ENCODE measurements around the gene HPN. TPM values are rescaled to one million over a fixed set of nuclear protein-coding genes. Genes with fewer than 3 reads are reported as not detected.
A peak's percentile ranks its signal among the peaks of the same experiment; 100 is the strongest.

HPN gene
- total and polyA plus RNA-seq, 2 of the 13 experiments (the other 11 are each of a cell fraction or from before 2014, with no cell fraction given), result 46.7 to 261 TPM

- TF ChIP-seq, protein P1, sequence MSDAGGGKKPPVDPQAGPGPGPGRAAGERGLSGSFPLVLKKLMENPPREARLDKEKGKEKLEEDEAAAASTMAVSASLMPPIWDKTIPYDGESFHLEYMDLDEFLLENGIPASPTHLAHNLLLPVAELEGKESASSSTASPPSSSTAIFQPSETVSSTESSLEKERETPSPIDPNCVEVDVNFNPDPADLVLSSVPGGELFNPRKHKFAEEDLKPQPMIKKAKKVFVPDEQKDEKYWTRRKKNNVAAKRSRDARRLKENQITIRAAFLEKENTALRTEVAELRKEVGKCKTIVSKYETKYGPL (CRISPR knock-in tag; IDR thresholded peaks at IDR 0.05), result no peak
- TF ChIP-seq ZNF331 (CRISPR knock-in tag; IDR thresholded peaks at IDR 0.05), result no peak
- peak; percentile 17; the same call in 1 of the 2 replicates for TF ChIP-seq ZNF501 (CRISPR knock-in tag; IDR thresholded peaks at IDR 0.05)
- TF ChIP-seq NCOA2 (CRISPR knock-in tag; IDR thresholded peaks at IDR 0.05), result no peak
- TF ChIP-seq ZBTB7A (CRISPR knock-in tag; IDR thresholded peaks at IDR 0.05), result peak; percentile 51; the same call in 1 of the 2 replicates
- peak; percentile 86 for TF ChIP-seq MYC (CRISPR knock-in tag; IDR thresholded peaks at IDR 0.05; ENCODE audit: borderline replicate concordance)
- TF ChIP-seq SP2 (CRISPR knock-in tag; IDR thresholded peaks at IDR 0.05), result no peak
- TF ChIP-seq, protein P2, sequence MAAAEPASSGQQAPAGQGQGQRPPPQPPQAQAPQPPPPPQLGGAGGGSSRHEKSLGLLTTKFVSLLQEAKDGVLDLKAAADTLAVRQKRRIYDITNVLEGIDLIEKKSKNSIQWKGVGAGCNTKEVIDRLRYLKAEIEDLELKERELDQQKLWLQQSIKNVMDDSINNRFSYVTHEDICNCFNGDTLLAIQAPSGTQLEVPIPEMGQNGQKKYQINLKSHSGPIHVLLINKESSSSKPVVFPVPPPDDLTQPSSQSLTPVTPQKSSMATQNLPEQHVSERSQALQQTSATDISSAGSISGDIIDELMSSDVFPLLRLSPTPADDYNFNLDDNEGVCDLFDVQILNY (CRISPR knock-in tag; conservative IDR thresholded peaks at IDR 0.05), result no peak
- no peak for TF ChIP-seq NFE2L2 (IDR thresholded peaks at IDR 0.05; ENCODE audit: low read length)
- TF ChIP-seq CREB3 (CRISPR knock-in tag; IDR thresholded peaks at IDR 0.05), result no peak
- TF ChIP-seq PHF21A (CRISPR knock-in tag; IDR thresholded peaks at IDR 0.05), result no peak
- peak; percentile 70 for TF ChIP-seq ETV5 (CRISPR knock-in tag; IDR thresholded peaks at IDR 0.05; ENCODE audit: borderline replicate concordance)
- no peak for TF ChIP-seq EEA1 (CRISPR knock-in tag; IDR thresholded peaks at IDR 0.05; ENCODE audit: borderline replicate concordance)
- peak; percentile 41; the same call in 1 of the 2 replicates for TF ChIP-seq POLR2AphosphoS5 (IDR thresholded peaks at IDR 0.05; ENCODE audit: low read depth, low read length)
- TF ChIP-seq, protein P3, sequence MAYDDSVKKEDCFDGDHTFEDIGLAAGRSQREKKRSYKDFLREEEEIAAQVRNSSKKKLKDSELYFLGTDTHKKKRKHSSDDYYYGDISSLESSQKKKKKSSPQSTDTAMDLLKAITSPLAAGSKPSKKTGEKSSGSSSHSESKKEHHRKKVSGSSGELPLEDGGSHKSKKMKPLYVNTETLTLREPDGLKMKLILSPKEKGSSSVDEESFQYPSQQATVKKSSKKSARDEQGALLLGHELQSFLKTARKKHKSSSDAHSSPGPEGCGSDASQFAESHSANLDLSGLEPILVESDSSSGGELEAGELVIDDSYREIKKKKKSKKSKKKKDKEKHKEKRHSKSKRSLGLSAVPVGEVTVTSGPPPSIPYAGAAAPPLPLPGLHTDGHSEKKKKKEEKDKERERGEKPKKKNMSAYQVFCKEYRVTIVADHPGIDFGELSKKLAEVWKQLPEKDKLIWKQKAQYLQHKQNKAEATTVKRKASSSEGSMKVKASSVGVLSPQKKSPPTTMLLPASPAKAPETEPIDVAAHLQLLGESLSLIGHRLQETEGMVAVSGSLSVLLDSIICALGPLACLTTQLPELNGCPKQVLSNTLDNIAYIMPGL (CRISPR knock-in tag; IDR thresholded peaks at IDR 0.05; ENCODE audit: borderline replicate concordance in 1 of 2, low read depth in 1 of 2), result peak; percentile 16 to 67; a peak in 2 of 4 replicates
- no peak for TF ChIP-seq ZNF678 (CRISPR knock-in tag; IDR thresholded peaks at IDR 0.05)
- no peak for TF ChIP-seq ATF7-NPFF (CRISPR knock-in tag; IDR thresholded peaks at IDR 0.05; ENCODE audit: low read depth)
- TF ChIP-seq TP53 (CRISPR knock-in tag; conservative IDR thresholded peaks at IDR 0.05), result no peak
- no peak for TF ChIP-seq ZNF7 (CRISPR knock-in tag; IDR thresholded peaks at IDR 0.05)
- no peak for TF ChIP-seq ZSCAN20 (CRISPR knock-in tag; IDR thresholded peaks at IDR 0.05; ENCODE audit: borderline replicate concordance)
- TF ChIP-seq MIER2 (CRISPR knock-in tag; IDR thresholded peaks at IDR 0.05), result no peak
- TF ChIP-seq TFAP4 (IDR thresholded peaks at IDR 0.05; ENCODE audit: borderline replicate concordance, low read depth), result no peak
- peak; percentile 49; the same call in 1 of the 2 replicates for TF ChIP-seq TBX2 (CRISPR knock-in tag; IDR thresholded peaks at IDR 0.05; ENCODE audit: borderline replicate concordance)
Measured at GRCh38 chr19:35000647-35001501, 40.6 kb upstream of the HPN start (continued).
